T1000 (cell line): Measurements from ENCODE around the gene ARL6IP1.
"Not testable (repeated sequence)": the region's sequence is repeated elsewhere in the genome, so short reads cannot be mapped to it uniquely, and the experiment has no call there.

ENCODE experiments used
- DNase-seq: peaks from one replicate; lab custom pipeline; 2025; ENCODE audit warnings: mixed read lengths; lab: John Stamatoyannopoulos, UW

ARL6IP1 gene

GRCh38 chr16:18759598-18760520 lies 41.5 kb downstream of the ARL6IP1 start:
- DNase-seq = peak; percentile 58

- not testable (repeated sequence) for DNase-seq
Observed at GRCh38 chr16:18757960-18758660, 43.2 kb downstream of the ARL6IP1 start.

- not testable (repeated sequence) for DNase-seq
Observed at GRCh38 chr16:18756639-18757038, 44.7 kb downstream of the ARL6IP1 start.

GRCh38 chr16:18742870-18743269 lies 58.5 kb downstream of the ARL6IP1 start:
- DNase-seq = not testable (repeated sequence)
